HG03520 (cell line): Measurements from ENCODE around the gene TIPARP.
"Not testable (repeated sequence)": the region's sequence is repeated elsewhere in the genome, so short reads cannot be mapped to it uniquely, and the experiment has no call there.

Experiments used
- ATAC-seq: cut with Tn5 transposase; IDR thresholded peaks from one replicate; pipeline ENCODE4 v1.9.1; 2021; ENCODE audit warnings: mild to moderate bottlenecking, moderate library complexity; ENCODE audit not compliant: unreplicated experiment

The TIPARP gene

GRCh38 chr3:156737049-156737448, 62.7 kb downstream of the TIPARP start:
- ATAC-seq: not testable (repeated sequence)

GRCh38 chr3:156738251-156738650, 63.9 kb downstream of the TIPARP start:
- ATAC-seq: no peak

- ATAC-seq: no peak
Observed at GRCh38 chr3:156739976-156740375, 65.6 kb downstream of the TIPARP start.

- ATAC-seq: not testable (repeated sequence)
Observed at GRCh38 chr3:156740581-156740980, 66.2 kb downstream of the TIPARP start.

GRCh38 chr3:156741935-156742334, 67.5 kb downstream of the TIPARP start:
- no peak for ATAC-seq

GRCh38 chr3:156742401-156742800, 68.0 kb downstream of the TIPARP start:
- no peak for ATAC-seq

- ATAC-seq: no peak
Observed at GRCh38 chr3:156743859-156744258, 69.5 kb downstream of the TIPARP start.

- ATAC-seq: no peak
Observed at GRCh38 chr3:156744631-156745030, 70.2 kb downstream of the TIPARP start.

- ATAC-seq: no peak
Observed at GRCh38 chr3:156745766-156746165, 71.4 kb downstream of the TIPARP start.

GRCh38 chr3:156747046-156747445, 72.7 kb downstream of the TIPARP start:
- no peak for ATAC-seq

- ATAC-seq: no peak
Observed at GRCh38 chr3:156749244-156749643, 74.9 kb downstream of the TIPARP start.

GRCh38 chr3:156750191-156750873, 75.9 kb downstream of the TIPARP start:
- no peak for ATAC-seq

GRCh38 chr3:156750874-156751245, 76.5 kb downstream of the TIPARP start:
- ATAC-seq: no peak

- no peak for ATAC-seq
Observed at GRCh38 chr3:156751461-156752025, 77.2 kb downstream of the TIPARP start.
